ENCODE results near the gene ZNF644.
"Not testable (repeated sequence)": the region's sequence is repeated elsewhere in the genome, so short reads cannot be mapped to it uniquely, and the experiment has no call there.

Gene ZNF644

GRCh38 chr1:90943966-90944365, 77.9 kb downstream of the ZNF644 start:
- Histone ChIP-seq H3K36me3 (ENCODE audit: control insufficient read depth in 1 of 2, insufficient read depth in 2 of 2, low read length in 2 of 2) (peaks cover 9 to 21% of the 10 kb centered on the region in 2 donors), H3K9me3 (ENCODE audit: control insufficient read depth in 1 of 2, low read length in 2 of 2) (no peaks in the 10 kb centered on the region), H3K27ac (ENCODE audit: low read depth, low read length) (no peak overlapping the region), H3K27me3 (ENCODE audit: control insufficient read depth in 1 of 2, insufficient read depth in 2 of 2, low read length in 2 of 2) (no peaks in the 10 kb centered on the region), H3K4me1 (ENCODE audit: control insufficient read depth in 1 of 2, insufficient read depth in 2 of 2, low read length in 2 of 2) (no peaks in the 10 kb centered on the region), H3K4me3 (ENCODE audit: low read depth in 1 of 2, low read length in 2 of 2) (no peak overlapping the region), H3K9ac (ENCODE audit: low read depth in 1 of 2, low read length in 2 of 2) (no peak overlapping the region)

GRCh38 chr1:90940746-90941145, 81.1 kb downstream of the ZNF644 start:
- Histone ChIP-seq H3K4me3 (ENCODE audit: low read depth in 1 of 2, low read length in 2 of 2) (no peak overlapping the region), H3K4me1 (ENCODE audit: control insufficient read depth in 1 of 2, insufficient read depth in 2 of 2, low read length in 2 of 2) (no peaks in the 10 kb centered on the region), H3K27me3 (ENCODE audit: control insufficient read depth in 1 of 2, insufficient read depth in 2 of 2, low read length in 2 of 2) (no peaks in the 10 kb centered on the region), H3K27ac (ENCODE audit: low read depth, low read length) (no peak overlapping the region), H3K36me3 (ENCODE audit: control insufficient read depth in 1 of 2, insufficient read depth in 2 of 2, low read length in 2 of 2) (peaks cover 10 to 24% of the 10 kb centered on the region in 2 donors), H3K9ac (ENCODE audit: low read depth in 1 of 2, low read length in 2 of 2) (no peak overlapping the region), H3K9me3 (ENCODE audit: control insufficient read depth in 1 of 2, low read length in 2 of 2) (no peaks in the 10 kb centered on the region)

- no peak overlapping the region for H3K9ac ChIP-seq (ENCODE audit: low read depth in 1 of 2, low read length in 2 of 2)
- no peaks in the 10 kb centered on the region for H3K27me3 ChIP-seq (ENCODE audit: control insufficient read depth in 1 of 2, insufficient read depth in 2 of 2, low read length in 2 of 2)
- no peaks in the 10 kb centered on the region for H3K4me1 ChIP-seq (ENCODE audit: control insufficient read depth in 1 of 2, insufficient read depth in 2 of 2, low read length in 2 of 2)
- no peaks in the 10 kb centered on the region for H3K9me3 ChIP-seq (ENCODE audit: control insufficient read depth in 1 of 2, low read length in 2 of 2)
- H3K4me3 ChIP-seq (ENCODE audit: low read depth in 1 of 2, low read length in 2 of 2) = no peak overlapping the region
- H3K36me3 ChIP-seq (ENCODE audit: control insufficient read depth in 1 of 2, insufficient read depth in 2 of 2, low read length in 2 of 2) = peaks cover 16 to 23% of the 10 kb centered on the region in 2 donors
- H3K27ac ChIP-seq (ENCODE audit: low read depth, low read length) = no peak overlapping the region
Observed at GRCh38 chr1:90936731-90937130, 85.1 kb downstream of the ZNF644 start.

GRCh38 chr1:90936061-90936460, 85.8 kb downstream of the ZNF644 start:
- H3K4me1 ChIP-seq (ENCODE audit: control insufficient read depth in 1 of 2, insufficient read depth in 2 of 2, low read length in 2 of 2) = no peaks in the 10 kb centered on the region
- no peak overlapping the region for H3K27ac ChIP-seq (ENCODE audit: low read depth, low read length)
- H3K4me3 ChIP-seq (ENCODE audit: low read depth in 1 of 2, low read length in 2 of 2) = no peak overlapping the region

GRCh38 chr1:90928231-90928630, 93.6 kb downstream of the ZNF644 start:
- not testable (repeated sequence) for H3K9me3 ChIP-seq (ENCODE audit: control insufficient read depth in 1 of 2, low read length in 2 of 2); H3K27ac ChIP-seq (ENCODE audit: low read depth, low read length); H3K9ac ChIP-seq (ENCODE audit: low read depth in 1 of 2, low read length in 2 of 2); H3K36me3 ChIP-seq (ENCODE audit: control insufficient read depth in 1 of 2, insufficient read depth in 2 of 2, low read length in 2 of 2); H3K27me3 ChIP-seq (ENCODE audit: control insufficient read depth in 1 of 2, insufficient read depth in 2 of 2, low read length in 2 of 2); H3K4me3 ChIP-seq (ENCODE audit: low read depth in 1 of 2, low read length in 2 of 2)
- H3K4me1 ChIP-seq (ENCODE audit: control insufficient read depth in 1 of 2, insufficient read depth in 2 of 2, low read length in 2 of 2) = peaks cover 9 to 14% of the 10 kb centered on the region in 2 donors

More at GRCh38 chr1:90936061-90936460, 85.8 kb downstream of the ZNF644 start:
- H3K9me3 ChIP-seq (ENCODE audit: control insufficient read depth in 1 of 2, low read length in 2 of 2) = no peaks in the 10 kb centered on the region
- H3K27me3 ChIP-seq (ENCODE audit: control insufficient read depth in 1 of 2, insufficient read depth in 2 of 2, low read length in 2 of 2) = no peaks in the 10 kb centered on the region
- H3K9ac ChIP-seq (ENCODE audit: low read depth in 1 of 2, low read length in 2 of 2) = no peak overlapping the region
- peaks cover 16 to 23% of the 10 kb centered on the region in 2 donors for H3K36me3 ChIP-seq (ENCODE audit: control insufficient read depth in 1 of 2, insufficient read depth in 2 of 2, low read length in 2 of 2)

GRCh38 chr1:90927674-90928073, 94.2 kb downstream of the ZNF644 start:
- not testable (repeated sequence) for H3K27ac ChIP-seq (ENCODE audit: low read depth, low read length); H3K4me3 ChIP-seq (ENCODE audit: low read depth in 1 of 2, low read length in 2 of 2); H3K36me3 ChIP-seq (ENCODE audit: control insufficient read depth in 1 of 2, insufficient read depth in 2 of 2, low read length in 2 of 2); H3K9me3 ChIP-seq (ENCODE audit: control insufficient read depth in 1 of 2, low read length in 2 of 2); H3K27me3 ChIP-seq (ENCODE audit: control insufficient read depth in 1 of 2, insufficient read depth in 2 of 2, low read length in 2 of 2); H3K9ac ChIP-seq (ENCODE audit: low read depth in 1 of 2, low read length in 2 of 2)
- peaks cover 9 to 17% of the 10 kb centered on the region in 2 donors for H3K4me1 ChIP-seq (ENCODE audit: control insufficient read depth in 1 of 2, insufficient read depth in 2 of 2, low read length in 2 of 2)

GRCh38 chr1:90926971-90927370, 94.9 kb downstream of the ZNF644 start:
- H3K27me3 ChIP-seq (ENCODE audit: control insufficient read depth in 1 of 2, insufficient read depth in 2 of 2, low read length in 2 of 2) = no peaks in the 10 kb centered on the region
- H3K4me1 ChIP-seq (ENCODE audit: control insufficient read depth in 1 of 2, insufficient read depth in 2 of 2, low read length in 2 of 2) = peaks cover 9 to 17% of the 10 kb centered on the region in 2 donors
- no peaks in the 10 kb centered on the region for H3K36me3 ChIP-seq (ENCODE audit: control insufficient read depth in 1 of 2, insufficient read depth in 2 of 2, low read length in 2 of 2)
- no peak overlapping the region for H3K4me3 ChIP-seq (ENCODE audit: low read depth in 1 of 2, low read length in 2 of 2)
- H3K9ac ChIP-seq (ENCODE audit: low read depth in 1 of 2, low read length in 2 of 2) = no peak overlapping the region
- no peaks in the 10 kb centered on the region for H3K9me3 ChIP-seq (ENCODE audit: control insufficient read depth in 1 of 2, low read length in 2 of 2)
- H3K27ac ChIP-seq (ENCODE audit: low read depth, low read length) = no peak overlapping the region

GRCh38 chr1:90925928-90926869, 95.6 kb downstream of the ZNF644 start:
- Histone ChIP-seq H3K9ac (ENCODE audit: low read depth in 1 of 2, low read length in 2 of 2) (no peak overlapping the region), H3K4me1 (ENCODE audit: control insufficient read depth in 1 of 2, insufficient read depth in 2 of 2, low read length in 2 of 2) (peaks cover 9 to 17% of the 10 kb centered on the region in 2 donors), H3K4me3 (ENCODE audit: low read depth in 1 of 2, low read length in 2 of 2) (no peak overlapping the region)

GRCh38 chr1:90924982-90925381, 96.9 kb downstream of the ZNF644 start:
- Histone ChIP-seq H3K27ac (ENCODE audit: low read depth, low read length) (no peak overlapping the region), H3K9me3 (ENCODE audit: control insufficient read depth in 1 of 2, low read length in 2 of 2) (no peaks in the 10 kb centered on the region), H3K9ac (ENCODE audit: low read depth in 1 of 2, low read length in 2 of 2) (no peak overlapping the region), H3K4me1 (ENCODE audit: control insufficient read depth in 1 of 2, insufficient read depth in 2 of 2, low read length in 2 of 2) (peaks cover 9 to 17% of the 10 kb centered on the region in 2 donors), H3K36me3 (ENCODE audit: control insufficient read depth in 1 of 2, insufficient read depth in 2 of 2, low read length in 2 of 2) (no peaks in the 10 kb centered on the region), H3K27me3 (ENCODE audit: control insufficient read depth in 1 of 2, insufficient read depth in 2 of 2, low read length in 2 of 2) (no peaks in the 10 kb centered on the region), H3K4me3 (ENCODE audit: low read depth in 1 of 2, low read length in 2 of 2) (no peak overlapping the region)

More at GRCh38 chr1:90925928-90926869, 95.6 kb downstream of the ZNF644 start:
- Histone ChIP-seq H3K27ac (ENCODE audit: low read depth, low read length) (no peak overlapping the region), H3K9me3 (ENCODE audit: control insufficient read depth in 1 of 2, low read length in 2 of 2) (no peaks in the 10 kb centered on the region), H3K27me3 (ENCODE audit: control insufficient read depth in 1 of 2, insufficient read depth in 2 of 2, low read length in 2 of 2) (no peaks in the 10 kb centered on the region), H3K36me3 (ENCODE audit: control insufficient read depth in 1 of 2, insufficient read depth in 2 of 2, low read length in 2 of 2) (no peaks in the 10 kb centered on the region)

- Histone ChIP-seq H3K4me3 (ENCODE audit: low read depth in 1 of 2, low read length in 2 of 2) (no peak overlapping the region), H3K9ac (ENCODE audit: low read depth in 1 of 2, low read length in 2 of 2) (no peak overlapping the region), H3K27me3 (ENCODE audit: control insufficient read depth in 1 of 2, insufficient read depth in 2 of 2, low read length in 2 of 2) (no peaks in the 10 kb centered on the region), H3K36me3 (ENCODE audit: control insufficient read depth in 1 of 2, insufficient read depth in 2 of 2, low read length in 2 of 2) (no peaks in the 10 kb centered on the region), H3K4me1 (ENCODE audit: control insufficient read depth in 1 of 2, insufficient read depth in 2 of 2, low read length in 2 of 2) (peaks cover 9 to 17% of the 10 kb centered on the region in 2 donors), H3K27ac (ENCODE audit: low read depth, low read length) (no peak overlapping the region), H3K9me3 (ENCODE audit: control insufficient read depth in 1 of 2, low read length in 2 of 2) (no peaks in the 10 kb centered on the region)
Observed at GRCh38 chr1:90922996-90923395, 98.8 kb downstream of the ZNF644 start.

Measured in duodenal mucosa (tissue), 2 donors.